Caco-2 (cell line): ENCODE results near the gene KTI12. TPM values are rescaled to one million over a fixed set of nuclear protein-coding genes. Genes with fewer than 3 reads are reported as not detected.

Experiments used
- BruUV-seq: library from RNA; stranded (reverse); fragments of 400-500 nt; replicated peaks from 2 replicates; lab custom pipeline; 2021; lab: Mats Ljungman, UMichigan
- CTCF ChIA-PET: fragments of 300-600 bp; sonication (Branson Sonifier 250); formaldehyde crosslinking; loops from one replicate; lab custom pipeline; 2022; ENCODE audit warnings: antibody characterized with exemption; lab: Charles Lee
- POLR2A ChIA-PET: fragments of 300-600 bp; sonication (Branson Sonifier 250); formaldehyde crosslinking; loops from one replicate; lab custom pipeline; 2022; ENCODE audit warnings: antibody characterized with exemption; lab: Charles Lee
- DNase-seq, 2 experiments: peaks; one replicate each; pipeline versions ENCODE4 v3.0.0 to v3.0.0-alpha.2; 2020 to 2022
- H3K27me3 ChIP-seq: replicated peaks from 2 replicates; pipeline ENCODE4 v1.6.0; 2011; ENCODE audit warnings: low read length; ENCODE audit not compliant: control insufficient read depth, insufficient read depth
- H3K36me3 ChIP-seq: 2 replicates; pipeline ENCODE4 v1.5.1; 2011; ENCODE audit warnings: low read length; ENCODE audit not compliant: control insufficient read depth, insufficient read depth
- H3K4me1 ChIP-seq: fragments of 250-450 bp; sonication (Bioruptor Pico); 2 replicates; pipeline ENCODE4 v1.5.1; 2020; ENCODE audit warnings: mild to moderate bottlenecking
- H3K4me3 ChIP-seq: 2 replicates; pipeline ENCODE4 v1.5.1; 2011; ENCODE audit warnings: low read depth, mild to moderate bottlenecking, control low read depth, low read length
- H3K9me3 ChIP-seq: fragments of 250-450 bp; sonication (Bioruptor Pico); 2 replicates; pipeline ENCODE4 v1.5.1; 2020; ENCODE audit warnings: mild to moderate bottlenecking, moderate library complexity
- H3K27ac Mint-ChIP-seq: one replicate; pipeline ENCODE4 v1.8.0; 2022; ENCODE audit warnings: mixed read lengths; ENCODE audit not compliant: unreplicated experiment
- H3K27me3 Mint-ChIP-seq: one replicate; pipeline ENCODE4 v1.8.0; 2022; ENCODE audit warnings: mixed read lengths; ENCODE audit not compliant: insufficient read depth, unreplicated experiment
- H3K36me3 Mint-ChIP-seq: one replicate; pipeline ENCODE4 v1.8.0; 2022; ENCODE audit warnings: mild to moderate bottlenecking, mixed read lengths; ENCODE audit not compliant: insufficient read depth, unreplicated experiment
- H3K4me1 Mint-ChIP-seq: one replicate; pipeline ENCODE4 v1.8.0; 2022; ENCODE audit warnings: low read depth, mixed read lengths; ENCODE audit not compliant: unreplicated experiment
- H3K4me3 Mint-ChIP-seq: one replicate; pipeline ENCODE4 v1.8.0; 2022; ENCODE audit warnings: mild to moderate bottlenecking, moderate library complexity, mixed read lengths; ENCODE audit not compliant: unreplicated experiment
- H3K9me3 Mint-ChIP-seq: one replicate; pipeline ENCODE4 v1.8.0; 2022; ENCODE audit warnings: mixed read lengths; ENCODE audit not compliant: unreplicated experiment
- CTCF ChIP-seq, 2 experiments: fragments of 200-600 bp in 1 of 2; IDR thresholded peaks; 1 replicate in 1 of 2; 2 replicates in 1 of 2; pipeline versions ENCODE4 v1.5.1 to v1.8.0; 2011 to 2022; ENCODE audit warnings: antibody characterized with exemption in 1 of 2, control low read depth in 1 of 2, inconsistent platforms in 1 of 2, low read depth in 1 of 2, low read length in 1 of 2, mild to moderate bottlenecking in 1 of 2, moderate library complexity in 1 of 2; ENCODE audit not compliant: insufficient read depth in 1 of 2, severe bottlenecking in 1 of 2, unreplicated experiment in 1 of 2
- intact Hi-C: fragments of 100-400 bp; cut with micrococcal nuclease; formaldehyde crosslinking; loops from one replicate; pipeline ENCODE4 v1.10.0; 2022; ENCODE audit not compliant: unreplicated experiment
- total RNA-seq: library from RNA; stranded (reverse); gene quantifications from 2 replicates; pipeline ENCODE4 v1.2.3, GENCODE V29; 2022

Gene KTI12
- total RNA-seq, 1 experiment from 2014 or later = 11.8 TPM

- Histone ChIP-seq H3K9me3 (no peaks in the 10 kb centered on the region), H3K4me3 (no peak overlapping the region), H3K36me3 (no peaks in the 10 kb centered on the region; the same call in 1 of the 2 replicates), H3K4me1 (peaks cover 16% of the 10 kb centered on the region; the same call in 1 of the 2 replicates), H3K27me3 (no peaks in the 10 kb centered on the region)
- peak overlapping the region; percentile 62 for H3K27ac Mint-ChIP-seq
- H3K27me3 Mint-ChIP-seq = no peaks in the 10 kb centered on the region
- H3K4me1 Mint-ChIP-seq = peaks cover 14% of the 10 kb centered on the region
- DNase-seq = no peak
- no TSS peak for BruUV-seq
- intact Hi-C loops = loop anchor here (5.0 kb wide), 1 partner anchor 51 kb away; no protein-coding TSS in a partner anchor
- ChIA-PET POLR2A (no interaction called here), CTCF (no interaction called here)
- no peak for TF ChIP-seq CTCF (IDR thresholded peaks at IDR 0.05; ENCODE audit: insufficient read depth in 1 of 2, low read depth in 1 of 2, low read length in 1 of 2, severe bottlenecking in 1 of 2, unreplicated experiment in 1 of 2)
- H3K36me3 Mint-ChIP-seq = peaks cover 68% of the 10 kb centered on the region
- no peaks in the 10 kb centered on the region for H3K9me3 Mint-ChIP-seq
- peak overlapping the region; percentile 91 for H3K4me3 Mint-ChIP-seq
Observed at GRCh38 chr1:52057876-52058415, 24.3 kb upstream of the KTI12 start.

GRCh38 chr1:52057255-52057654 is 23.6 kb upstream of the KTI12 start:
- Mint-ChIP-seq H3K27ac (peak overlapping the region; percentile 83), H3K27me3 (no peaks in the 10 kb centered on the region), H3K9me3 (no peaks in the 10 kb centered on the region), H3K4me1 (peaks cover 14% of the 10 kb centered on the region), H3K36me3 (peaks cover 69% of the 10 kb centered on the region), H3K4me3 (peak overlapping the region; percentile 91)
- H3K36me3 ChIP-seq = peaks cover 2% of the 10 kb centered on the region
- H3K9me3 ChIP-seq = no peaks in the 10 kb centered on the region
- peaks cover 16% of the 10 kb centered on the region; the same call in 1 of the 2 replicates for H3K4me1 ChIP-seq
- peak overlapping the region; percentile 58 for H3K4me3 ChIP-seq
- intact Hi-C loops = loop anchor here (5.0 kb wide), 1 partner anchor 50 kb away; no protein-coding TSS in a partner anchor
- ChIA-PET CTCF (no interaction called here), POLR2A (no interaction called here)
- no peaks in the 10 kb centered on the region for H3K27me3 ChIP-seq
- no peak for DNase-seq
- TF ChIP-seq CTCF (IDR thresholded peaks at IDR 0.05; ENCODE audit: insufficient read depth in 1 of 2, low read depth in 1 of 2, low read length in 1 of 2, severe bottlenecking in 1 of 2, unreplicated experiment in 1 of 2) = no peak
- BruUV-seq = TSS peak; percentile 53

GRCh38 chr1:52056937-52057231 is 23.3 kb upstream of the KTI12 start:
- H3K36me3 Mint-ChIP-seq = peaks cover 65% of the 10 kb centered on the region
- CTCF ChIA-PET = no interaction called here
- H3K4me3 ChIP-seq = peak overlapping the region; percentile 58
- peaks cover 14% of the 10 kb centered on the region for H3K4me1 Mint-ChIP-seq
- intact Hi-C loops = loop anchor here (5.0 kb wide), 1 partner anchor 50 kb away; no protein-coding TSS in a partner anchor
- H3K27me3 ChIP-seq = no peaks in the 10 kb centered on the region
- no peaks in the 10 kb centered on the region for H3K9me3 ChIP-seq
- H3K9me3 Mint-ChIP-seq = no peaks in the 10 kb centered on the region
- POLR2A ChIA-PET = no interaction called here
- peaks cover 16% of the 10 kb centered on the region; the same call in 1 of the 2 replicates for H3K4me1 ChIP-seq
- peak overlapping the region; percentile 91 for H3K4me3 Mint-ChIP-seq
- BruUV-seq = no TSS peak
- DNase-seq = no peak
- H3K27ac Mint-ChIP-seq = peak overlapping the region; percentile 83
- peaks cover 2% of the 10 kb centered on the region for H3K36me3 ChIP-seq
- no peaks in the 10 kb centered on the region for H3K27me3 Mint-ChIP-seq
- TF ChIP-seq CTCF (IDR thresholded peaks at IDR 0.05; ENCODE audit: insufficient read depth in 1 of 2, low read depth in 1 of 2, low read length in 1 of 2, severe bottlenecking in 1 of 2, unreplicated experiment in 1 of 2) = no peak
